Activated naive CD4-positive, alpha-beta T cell treated with anti-CD3 and anti-CD28 coated beads, Interleukin-2, amount 50 U/mL, for 72 hours (primary cell): ENCODE measurements around the gene DENND4B. TPM values are rescaled to one million over a fixed set of nuclear protein-coding genes. Genes with fewer than 3 reads are reported as not detected.

ENCODE experiments used
- ATAC-seq, 2 donors: fragments of 150-1000 bp; cut with Tn5 transposase; 2 replicates each; pipeline ENCODE4 v1.10.0; 2021; ENCODE audit warnings: mild to moderate bottlenecking in 2 of 2, moderate library complexity in 2 of 2
- DNase-seq, 2 donors: peaks; one replicate each; pipeline ENCODE4 v3.0.0; 2021 to 2022; ENCODE audit warnings: low spot score in 2 of 2
- H3K27ac Mint-ChIP-seq, 2 donors: one replicate each; pipeline ENCODE4 v1.8.0; 2022; ENCODE audit warnings: mild to moderate bottlenecking in 2 of 2, mixed read lengths in 2 of 2
- H3K36me3 Mint-ChIP-seq, 2 donors: one replicate each; pipeline ENCODE4 v1.8.0; 2022; ENCODE audit warnings: mixed read lengths in 2 of 2
- H3K9me3 Mint-ChIP-seq, 2 donors: one replicate each; pipeline ENCODE4 v1.8.0; 2022; ENCODE audit warnings: mixed read lengths in 2 of 2
- total RNA-seq, 2 donors: library from RNA; stranded (reverse); gene quantifications; one replicate each; pipeline ENCODE4 v1.2.3, GENCODE V29; 2022

Gene DENND4B
- total RNA-seq, 2 donors from 2014 or later, result 131 to 132 TPM

- Mint-ChIP-seq H3K36me3 (peaks cover 14 to 22% of the 10 kb centered on the region in 2 donors), H3K27ac (peak overlapping the region in 1 of 2 donors; percentile 4), H3K9me3 (no peaks in the 10 kb centered on the region)
- DNase-seq, result no peak
- no peak for ATAC-seq
These were observed 5.8 kb downstream of the DENND4B start for GRCh38 chr1:153940756-153941155.

GRCh38 chr1:153939476-153939875 is 7.0 kb downstream of the DENND4B start:
- DNase-seq, result no peak
- no peaks in the 10 kb centered on the region for H3K9me3 Mint-ChIP-seq
- no peak for ATAC-seq
- H3K27ac Mint-ChIP-seq, result peak overlapping the region; percentile 4 to 6
- H3K36me3 Mint-ChIP-seq, result peaks cover 1 to 10% of the 10 kb centered on the region in 2 donors

DNA sequence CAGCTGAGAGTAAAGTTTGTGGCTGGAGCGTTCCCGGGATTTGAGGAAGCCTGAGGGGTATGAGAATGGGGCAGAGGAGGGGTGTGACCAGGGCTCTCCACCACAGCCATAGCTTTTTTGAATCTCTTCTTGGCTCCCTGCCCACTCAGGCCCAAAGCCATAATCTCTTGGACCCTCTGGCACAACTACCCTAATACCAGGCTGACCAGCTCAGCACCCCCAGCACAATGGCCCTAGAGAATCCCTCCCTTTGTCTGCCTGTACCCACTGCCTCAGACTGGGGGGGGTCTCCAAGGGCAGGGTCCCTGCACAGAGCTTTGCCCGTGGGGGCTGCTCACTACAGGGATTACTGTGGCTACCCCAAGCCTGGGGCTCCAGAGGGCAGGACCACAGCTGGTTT is 7.5 kb downstream of the DENND4B start:
- H3K36me3 Mint-ChIP-seq, result peaks cover 0 to 7% of the 10 kb centered on the region in 2 donors
- no peaks in the 10 kb centered on the region for H3K9me3 Mint-ChIP-seq
- ATAC-seq, result no peak
- peak overlapping the region in 1 of 2 donors; percentile 68 for H3K27ac Mint-ChIP-seq
- no peak for DNase-seq

DNA sequence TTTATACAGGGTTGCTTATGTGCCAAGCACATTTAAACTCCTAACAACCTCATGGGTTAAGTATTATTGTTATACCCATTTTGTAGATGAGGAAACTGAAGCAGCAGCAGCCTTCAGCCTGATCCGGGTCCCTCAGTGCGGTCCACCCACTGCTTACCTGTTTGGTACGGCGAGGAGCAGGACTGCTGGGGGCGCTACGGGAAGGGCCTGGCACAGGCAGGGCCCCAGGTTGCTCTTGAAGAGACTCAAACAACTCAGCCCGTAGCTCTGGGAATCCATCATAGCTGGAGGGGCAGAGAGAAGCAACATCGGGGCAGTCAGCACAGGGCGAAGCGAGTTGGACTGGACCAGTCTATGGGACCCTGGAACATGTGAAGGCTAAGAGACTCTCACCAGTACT is 9.2 kb downstream of the DENND4B start:
- Mint-ChIP-seq H3K36me3 (peaks cover 0 to 7% of the 10 kb centered on the region in 2 donors), H3K9me3 (no peaks in the 10 kb centered on the region), H3K27ac (peak overlapping the region in 1 of 2 donors; percentile 90)
- DNase-seq (no peak), ATAC-seq (no peak)

- Mint-ChIP-seq H3K9me3 (no peaks in the 10 kb centered on the region), H3K36me3 (peaks cover 0 to 7% of the 10 kb centered on the region in 2 donors), H3K27ac (peak overlapping the region in 1 of 2 donors; percentile 72)
- DNase-seq (no peak), ATAC-seq (no peak)
These were observed 10.3 kb downstream of the DENND4B start for GRCh38 chr1:153936011-153936802.

- no peak for ATAC-seq
- H3K36me3 Mint-ChIP-seq, result no peaks in the 10 kb centered on the region
- H3K27ac Mint-ChIP-seq, result peak overlapping the region in 1 of 2 donors; percentile 67
- peak in 1 of 2 donors; percentile 37 for DNase-seq
- no peaks in the 10 kb centered on the region for H3K9me3 Mint-ChIP-seq
These were observed 11.8 kb downstream of the DENND4B start for GRCh38 chr1:153934746-153935145.

DNA sequence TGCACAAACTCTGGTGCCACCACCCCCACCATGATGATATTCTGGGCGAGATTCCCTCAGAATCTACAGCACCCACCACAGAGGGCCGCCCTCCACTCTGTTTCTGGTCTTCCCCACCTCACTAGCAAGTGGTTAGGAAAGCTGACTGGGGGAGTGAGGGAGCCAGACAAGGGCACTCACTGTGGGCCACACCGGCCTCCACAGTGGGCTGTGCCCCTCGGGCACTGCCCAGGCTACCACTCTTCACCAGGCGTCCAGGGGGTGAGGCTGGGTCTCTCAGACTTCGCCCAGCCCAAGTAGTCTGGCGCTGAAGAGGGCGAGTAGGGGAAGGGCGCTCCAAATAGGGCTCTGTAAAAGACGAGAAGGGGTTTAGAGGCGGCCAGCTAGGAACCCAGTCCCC is 12.6 kb downstream of the DENND4B start:
- ATAC-seq (no peak), DNase-seq (peak in 1 of 2 donors; percentile 23)
- H3K9me3 Mint-ChIP-seq, result no peaks in the 10 kb centered on the region
- H3K27ac Mint-ChIP-seq, result no peak overlapping the region
- H3K36me3 Mint-ChIP-seq, result no peaks in the 10 kb centered on the region

DNA sequence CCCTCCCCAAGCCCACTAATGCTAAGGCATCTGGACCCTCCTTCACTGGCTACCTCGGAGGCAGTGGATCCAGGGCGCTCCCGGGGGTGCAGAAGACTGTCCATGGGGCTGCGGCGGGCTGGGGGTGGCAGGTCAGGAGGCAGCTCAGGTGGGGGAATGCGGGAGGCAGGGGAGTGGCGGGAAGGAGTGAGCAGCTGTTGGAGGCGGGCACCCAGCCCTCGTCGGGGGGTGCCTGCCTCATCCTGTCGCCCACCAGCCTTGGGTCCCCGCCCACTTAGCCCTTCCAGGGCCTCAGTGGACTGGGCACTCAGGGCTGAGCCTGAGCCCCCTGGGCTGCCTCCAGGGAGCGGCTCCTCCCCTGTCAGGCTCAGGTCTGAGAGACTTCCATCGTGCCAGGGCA is 13.1 kb downstream of the DENND4B start:
- H3K9me3 Mint-ChIP-seq, result no peaks in the 10 kb centered on the region
- no peak overlapping the region for H3K27ac Mint-ChIP-seq
- H3K36me3 Mint-ChIP-seq, result no peaks in the 10 kb centered on the region
- DNase-seq, result no peak
- no peak for ATAC-seq

GRCh38 chr1:153932156-153933131 is 14.1 kb downstream of the DENND4B start:
- no peaks in the 10 kb centered on the region for H3K9me3 Mint-ChIP-seq
- ATAC-seq (no peak), DNase-seq (no peak)
- no peak overlapping the region for H3K27ac Mint-ChIP-seq
- no peaks in the 10 kb centered on the region for H3K36me3 Mint-ChIP-seq

DNA sequence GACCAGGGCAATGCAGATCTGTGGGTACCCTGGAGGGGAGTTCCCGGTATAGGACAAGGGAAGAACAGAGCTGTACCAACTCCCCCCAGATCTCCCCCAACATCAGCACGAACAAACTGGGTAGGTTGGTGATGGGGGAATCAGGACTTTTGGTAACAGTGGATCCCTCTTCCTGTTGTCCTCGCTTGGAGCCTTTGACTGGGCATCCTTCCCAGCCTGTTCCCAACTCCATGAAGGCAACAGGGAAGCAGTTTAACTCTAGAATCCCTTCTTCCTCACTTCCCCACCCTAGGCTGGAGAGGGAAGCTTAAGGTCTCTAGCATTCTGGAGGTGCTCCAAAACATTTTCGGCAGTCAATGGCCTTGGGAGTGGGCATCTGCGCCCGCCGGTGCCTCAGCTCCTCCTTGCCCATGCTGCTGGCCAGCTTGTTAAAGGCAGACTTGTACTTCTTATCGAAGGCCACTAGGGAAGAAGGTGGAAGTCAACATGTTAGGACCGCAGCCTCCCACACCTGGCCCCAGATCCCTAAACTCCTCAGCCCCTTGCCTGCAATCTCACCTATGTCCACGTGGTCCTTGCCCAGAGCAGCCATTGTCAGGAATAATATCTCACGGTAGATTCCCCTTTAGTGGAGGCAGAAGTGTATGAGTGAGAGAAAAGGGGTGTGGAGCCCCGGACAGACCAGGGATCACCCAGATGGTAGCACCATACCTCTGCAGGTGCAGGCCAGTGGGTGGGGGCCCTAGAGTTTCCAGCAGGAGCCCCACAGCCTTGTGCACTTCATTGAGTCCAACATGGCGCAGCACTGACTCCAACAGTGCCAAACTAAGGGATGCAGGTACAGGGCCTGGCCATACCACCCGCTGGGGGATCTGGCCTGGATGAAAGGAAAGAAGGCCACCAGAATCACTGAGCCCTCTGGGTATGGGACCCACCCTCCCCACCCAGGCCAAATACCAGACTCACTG is 16.3 kb downstream of the DENND4B start:
- DNase-seq, result peak in 1 of 2 donors; percentile 50
- no peak for ATAC-seq
- Mint-ChIP-seq H3K36me3 (no peaks in the 10 kb centered on the region), H3K27ac (peak overlapping the region in 1 of 2 donors; percentile 36), H3K9me3 (no peaks in the 10 kb centered on the region)

DNA sequence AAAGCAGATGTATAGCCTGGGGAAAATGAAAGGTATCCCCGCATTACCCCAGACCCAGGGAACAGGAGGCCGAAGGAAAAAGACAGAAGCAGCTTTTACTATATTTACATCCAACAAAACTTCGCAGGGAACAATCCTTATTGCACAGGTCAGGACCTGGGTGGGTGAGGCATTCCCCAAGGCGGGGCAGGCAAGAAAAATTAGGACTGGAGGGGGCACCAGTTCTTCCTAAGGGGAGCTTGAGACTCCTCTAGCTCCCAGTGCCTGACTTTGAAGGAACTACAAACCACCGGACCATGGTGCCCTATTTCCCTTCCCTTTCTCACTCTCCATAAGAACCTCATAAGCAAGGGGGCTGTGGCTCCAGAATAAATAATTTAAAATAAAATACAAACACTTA is 17.1 kb downstream of the DENND4B start:
- Mint-ChIP-seq H3K36me3 (no peaks in the 10 kb centered on the region), H3K27ac (peak overlapping the region in 1 of 2 donors; percentile 61), H3K9me3 (no peaks in the 10 kb centered on the region)
- ATAC-seq (no peak), DNase-seq (peak in 1 of 2 donors; percentile 26)

DNA sequence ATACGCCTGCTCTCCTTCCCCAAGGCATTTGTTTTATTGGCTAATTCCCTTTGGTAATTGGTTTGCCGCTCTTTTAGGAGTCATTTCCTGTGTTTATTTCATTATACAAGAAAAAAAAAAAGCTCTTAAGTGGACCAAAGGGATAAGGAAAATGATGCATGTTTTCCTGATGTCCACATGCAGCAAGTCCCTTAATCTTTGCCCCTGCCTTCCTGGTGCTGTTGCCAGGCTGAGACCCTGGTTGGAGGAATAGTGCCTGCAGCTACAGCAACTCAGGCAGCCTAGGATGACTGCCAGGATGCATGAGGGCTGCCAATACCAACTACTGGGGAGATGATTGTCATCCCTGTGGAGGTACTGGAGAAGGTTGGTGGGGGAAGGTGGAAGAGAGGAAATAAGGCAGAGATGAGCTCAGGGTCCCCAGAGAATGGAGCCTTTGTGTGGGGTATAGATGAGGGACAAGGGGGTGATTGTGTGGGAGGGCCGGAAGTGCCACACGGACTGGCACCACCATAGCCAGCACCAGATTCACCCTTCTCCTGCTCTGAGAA is 17.7 kb downstream of the DENND4B start:
- DNase-seq (peak in 1 of 2 donors; percentile 26), ATAC-seq (no peak)
- Mint-ChIP-seq H3K9me3 (no peaks in the 10 kb centered on the region), H3K36me3 (no peaks in the 10 kb centered on the region), H3K27ac (peak overlapping the region; percentile 57 to 61)

- ATAC-seq, result peak in 1 of 2 donors; percentile 15
- Mint-ChIP-seq H3K27ac (peak overlapping the region in 1 of 2 donors; percentile 61), H3K36me3 (peaks cover 0 to 6% of the 10 kb centered on the region in 2 donors), H3K9me3 (no peaks in the 10 kb centered on the region)
- DNase-seq, result no peak
These were observed 18.3 kb downstream of the DENND4B start for GRCh38 chr1:153928245-153928644.

DNA sequence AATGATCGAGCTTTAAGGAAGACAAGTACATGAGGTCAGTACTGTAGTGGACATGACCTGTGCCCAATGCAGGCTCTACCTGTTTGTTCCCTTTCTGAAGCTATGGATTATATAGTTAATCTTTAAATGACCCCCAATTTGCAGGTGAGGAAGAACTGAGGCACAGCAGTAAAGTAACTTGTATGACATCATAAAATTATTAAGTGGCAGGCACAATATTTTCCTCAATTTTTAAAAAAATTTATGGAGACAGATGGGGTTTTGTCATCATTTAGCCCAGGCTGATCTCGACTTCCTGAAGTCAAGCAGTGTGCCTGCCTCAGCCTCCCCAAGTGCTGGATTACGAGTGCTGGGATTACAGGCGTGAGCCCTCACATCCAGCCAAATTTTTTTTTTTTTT is 20.1 kb downstream of the DENND4B start:
- peaks cover 6 to 15% of the 10 kb centered on the region in 2 donors for H3K36me3 Mint-ChIP-seq
- ATAC-seq (no peak), DNase-seq (no peak)
- no peak overlapping the region for H3K27ac Mint-ChIP-seq
- no peaks in the 10 kb centered on the region for H3K9me3 Mint-ChIP-seq

DNA sequence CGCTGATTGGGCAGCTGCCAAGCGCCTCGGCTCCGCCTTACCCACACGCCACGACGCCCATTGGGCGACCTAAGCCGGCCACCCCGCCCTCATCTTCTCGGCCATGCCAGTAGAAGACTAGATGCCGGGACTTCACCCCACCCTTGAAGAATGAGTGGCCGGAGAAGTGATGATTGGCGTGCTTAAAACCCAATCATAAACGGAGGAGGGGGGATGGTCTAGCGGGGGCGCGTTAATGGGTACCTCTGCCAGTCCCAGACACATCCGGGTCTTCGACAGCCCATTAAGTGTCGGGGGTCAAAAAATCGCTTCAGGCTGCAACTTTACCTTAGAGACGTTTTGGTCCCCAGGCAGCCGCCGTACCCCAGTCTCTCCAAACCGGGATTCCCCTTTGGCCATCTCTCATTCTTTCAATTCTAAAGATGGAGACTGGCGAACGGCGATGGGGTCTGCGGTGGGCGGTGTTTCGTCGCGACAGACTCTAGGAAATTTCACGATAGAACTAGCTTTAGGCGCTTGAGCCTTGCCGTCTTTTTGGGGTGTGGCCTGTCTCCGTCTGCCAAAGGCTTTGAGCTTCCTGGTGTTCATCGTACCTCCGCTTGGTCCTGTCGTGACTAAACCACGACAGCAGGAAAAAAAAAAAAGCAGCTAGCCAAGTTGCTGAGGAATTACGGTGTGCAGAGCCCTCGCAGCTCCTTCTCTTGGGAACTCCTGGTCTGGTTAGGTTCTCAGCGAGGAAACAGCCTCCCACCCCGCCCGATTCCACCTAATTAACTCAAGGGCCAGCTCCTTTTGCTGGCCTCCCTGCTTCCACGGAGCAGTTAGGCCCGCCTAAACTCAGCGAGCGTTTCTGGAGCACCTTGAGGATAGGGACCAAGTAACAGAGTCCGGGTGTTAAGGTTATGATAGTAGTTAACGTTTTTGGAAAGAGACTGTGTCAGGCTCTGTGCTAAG is 23.3 kb downstream of the DENND4B start, which contains the start of gene GATAD2B:
GATAD2B (minus strand) TSS at position 1 of the 954 bp plus-strand sequence. CDS start 94,625 bp downstream, outside the sequence.
- Mint-ChIP-seq H3K36me3 (peaks cover 9 to 16% of the 10 kb centered on the region in 2 donors), H3K27ac (peak within 1 kb of the TSS; percentile 97 to 99), H3K9me3 (no peaks in the 10 kb centered on the region)
- ATAC-seq (peak; percentile 95 to 96), DNase-seq (peak; percentile 98 to 99)
